B cell (primary cell): ENCODE measurements around the gene ASPG.

Source experiments
- CTCF ChIP-seq: fragments of 200-600 bp; IDR thresholded peaks from one replicate; pipeline ENCODE4 v1.8.0; 2022; ENCODE audit warnings: antibody characterized with exemption, mild to moderate bottlenecking
- EZH2 ChIP-seq: IDR thresholded peaks from 2 replicates; pipeline ENCODE4 v1.6.1; 2012; ENCODE audit warnings: borderline replicate concordance, low read depth, mild to moderate bottlenecking, moderate library complexity, low read length; ENCODE audit not compliant: insufficient read depth, poor library complexity, severe bottlenecking

DNA sequence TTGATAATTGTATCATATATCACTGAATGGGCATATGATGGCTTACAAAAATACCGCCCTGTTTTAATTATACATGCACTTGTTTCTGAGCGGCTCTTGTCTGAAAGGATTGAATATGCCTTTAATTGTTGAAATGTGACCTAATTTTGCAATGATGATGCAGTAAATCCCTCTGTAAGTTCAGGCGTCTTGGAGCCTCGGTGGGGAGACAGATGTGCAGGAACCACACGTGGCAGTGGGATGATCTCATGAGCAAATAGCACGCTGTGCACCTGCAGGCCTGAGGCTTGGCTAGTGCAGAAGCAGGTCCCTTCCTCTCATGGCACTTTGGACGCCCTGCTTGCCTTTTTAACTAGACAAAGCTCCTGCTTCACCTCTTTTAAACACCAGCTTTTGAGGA lies 49.3 kb upstream of the ASPG start:
- TF ChIP-seq CTCF = no peak
- TF ChIP-seq EZH2 = no peak
